MCF 10A (cell line): ENCODE results near the gene PSMA8. TPM values are rescaled to one million over a fixed set of nuclear protein-coding genes. Genes with fewer than 3 reads are reported as not detected.

Source experiments
- BruUV-seq: library from RNA; stranded (reverse); fragments of 400-500 nt; replicated peaks from 2 replicates; lab custom pipeline; 2021; lab: Mats Ljungman, UMichigan
- CTCF ChIA-PET: fragments of 300-600 bp; sonication (Branson Sonifier 250); formaldehyde crosslinking; extraction: SDS; loops from one replicate; lab custom pipeline; 2021; ENCODE audit warnings: antibody characterized with exemption, inconsistent platforms; lab: Yijun Ruan, JAX
- POLR2A ChIA-PET: fragments of 300-600, 350-650 bp; sonication (Branson Sonifier 250); formaldehyde crosslinking; extraction: SDS; loops from one replicate; lab custom pipeline; 2020; ENCODE audit warnings: antibody characterized with exemption, inconsistent platforms; lab: Yijun Ruan, JAX
- DNase-seq: peaks from one replicate; pipeline ENCODE4 v3.0.0-alpha.2; 2018; ENCODE audit not compliant: unreplicated experiment
- H3K27ac Mint-ChIP-seq: one replicate; pipeline ENCODE4 v1.8.0; 2022; ENCODE audit warnings: mild to moderate bottlenecking, low read depth, mixed read lengths; ENCODE audit not compliant: unreplicated experiment
- H3K27me3 Mint-ChIP-seq: one replicate; pipeline ENCODE4 v1.8.0; 2022; ENCODE audit warnings: mixed read lengths; ENCODE audit not compliant: insufficient read depth, unreplicated experiment
- H3K36me3 Mint-ChIP-seq: one replicate; pipeline ENCODE4 v1.8.0; 2022; ENCODE audit warnings: mild to moderate bottlenecking, moderate library complexity, mixed read lengths; ENCODE audit not compliant: insufficient read depth, unreplicated experiment
- H3K4me1 Mint-ChIP-seq: one replicate; pipeline ENCODE4 v1.8.0; 2022; ENCODE audit warnings: mixed read lengths; ENCODE audit not compliant: insufficient read depth, unreplicated experiment
- H3K4me3 Mint-ChIP-seq: one replicate; pipeline ENCODE4 v1.8.0; 2022; ENCODE audit warnings: mild to moderate bottlenecking, moderate library complexity, mixed read lengths; ENCODE audit not compliant: unreplicated experiment
- H3K9me3 Mint-ChIP-seq: one replicate; pipeline ENCODE4 v1.8.0; 2022; ENCODE audit warnings: mixed read lengths; ENCODE audit not compliant: unreplicated experiment
- intact Hi-C: fragments of 100-400 bp; cut with micrococcal nuclease; formaldehyde crosslinking; loops from 2 replicates; pipeline ENCODE4 v1.14.1; 2022
- total RNA-seq: library from RNA; stranded (reverse); gene quantifications from 2 replicates; pipeline ENCODE4 v1.2.3, GENCODE V29; 2022
- TF ChIP-seq, protein P1 (sequence below): fragments of 200-600 bp; IDR thresholded peaks from one replicate; pipeline ENCODE4 v1.8.0; 2022; ENCODE audit warnings: antibody characterized with exemption, mild to moderate bottlenecking; ENCODE audit not compliant: unreplicated experiment

PSMA8 gene
- total RNA-seq, 1 experiment from 2014 or later = not detected

DNA sequence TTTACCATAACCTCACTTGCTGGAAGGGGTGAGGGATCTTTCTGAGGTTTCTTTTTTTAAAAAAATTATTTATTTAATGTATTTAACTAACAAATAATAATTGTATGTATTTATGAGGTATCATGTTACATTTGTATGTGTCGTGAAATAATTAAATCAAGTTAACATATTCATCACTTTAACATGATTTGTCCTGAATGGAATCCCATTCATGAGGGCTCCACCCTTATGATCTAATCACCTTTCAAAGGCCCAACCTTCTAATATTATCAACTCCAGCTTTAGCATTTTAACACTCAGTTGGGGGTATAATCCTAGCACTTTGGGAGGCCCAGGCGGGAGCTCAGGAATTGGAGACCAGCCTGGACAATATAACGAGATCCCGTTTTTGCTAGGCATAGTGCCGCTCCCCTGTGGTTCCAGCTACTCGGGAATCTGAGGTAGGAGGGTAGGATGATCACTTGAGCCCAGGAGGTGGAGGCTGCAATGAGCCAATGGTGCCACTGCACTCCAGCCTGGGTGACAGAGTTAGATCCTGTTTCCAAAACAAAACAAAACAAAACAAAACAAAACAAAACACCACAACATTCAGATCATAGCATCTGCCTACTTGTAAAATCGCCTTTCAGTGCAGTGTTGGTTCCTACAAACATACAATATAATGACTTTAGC is 91.5 kb downstream of the PSMA8 start:
- intact Hi-C loops = loop anchor here (5.0 kb wide), 1 partner anchor 42 kb away; no protein-coding TSS in a partner anchor
- CTCF ChIA-PET = interaction anchor here (0.6 to 0.7 kb wide), 2 partner anchors 117 to 314 kb away, joined by 3 to 4 read pairs; no protein-coding TSS in a partner anchor
- H3K36me3 Mint-ChIP-seq = peaks cover 7% of the 10 kb centered on the region
- H3K9me3 Mint-ChIP-seq = no peaks in the 10 kb centered on the region
- H3K27ac Mint-ChIP-seq = peak overlapping the region; percentile 99
- POLR2A ChIA-PET = interaction anchor here (0.6 to 3.5 kb wide), 7 partner anchors 16 to 479 kb away, joined by 3 to 28 read pairs (median 4); partner anchors contain the start of gene SS18
- H3K27me3 Mint-ChIP-seq = peaks cover 12% of the 10 kb centered on the region
- BruUV-seq = no TSS peak
- H3K4me3 Mint-ChIP-seq = peak overlapping the region; percentile 93
- no peak for DNase-seq
- TF ChIP-seq, protein P1, sequence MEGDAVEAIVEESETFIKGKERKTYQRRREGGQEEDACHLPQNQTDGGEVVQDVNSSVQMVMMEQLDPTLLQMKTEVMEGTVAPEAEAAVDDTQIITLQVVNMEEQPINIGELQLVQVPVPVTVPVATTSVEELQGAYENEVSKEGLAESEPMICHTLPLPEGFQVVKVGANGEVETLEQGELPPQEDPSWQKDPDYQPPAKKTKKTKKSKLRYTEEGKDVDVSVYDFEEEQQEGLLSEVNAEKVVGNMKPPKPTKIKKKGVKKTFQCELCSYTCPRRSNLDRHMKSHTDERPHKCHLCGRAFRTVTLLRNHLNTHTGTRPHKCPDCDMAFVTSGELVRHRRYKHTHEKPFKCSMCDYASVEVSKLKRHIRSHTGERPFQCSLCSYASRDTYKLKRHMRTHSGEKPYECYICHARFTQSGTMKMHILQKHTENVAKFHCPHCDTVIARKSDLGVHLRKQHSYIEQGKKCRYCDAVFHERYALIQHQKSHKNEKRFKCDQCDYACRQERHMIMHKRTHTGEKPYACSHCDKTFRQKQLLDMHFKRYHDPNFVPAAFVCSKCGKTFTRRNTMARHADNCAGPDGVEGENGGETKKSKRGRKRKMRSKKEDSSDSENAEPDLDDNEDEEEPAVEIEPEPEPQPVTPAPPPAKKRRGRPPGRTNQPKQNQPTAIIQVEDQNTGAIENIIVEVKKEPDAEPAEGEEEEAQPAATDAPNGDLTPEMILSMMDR = no peak
- peaks cover 17% of the 10 kb centered on the region for H3K4me1 Mint-ChIP-seq

DNA sequence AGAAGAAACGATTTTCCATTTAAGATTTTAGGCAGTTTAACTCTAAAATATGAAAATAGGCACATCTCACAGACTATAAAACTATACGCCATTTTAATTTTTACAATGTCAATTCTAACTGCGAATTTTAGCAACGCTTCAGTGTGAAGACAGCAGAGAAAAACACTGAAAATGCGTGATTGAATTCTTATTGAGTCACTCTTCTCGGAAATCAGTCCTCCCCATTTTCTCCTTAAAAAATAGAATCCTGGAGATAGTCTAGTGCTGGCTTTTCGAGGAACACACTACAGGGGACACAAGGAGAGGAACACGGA is 92.2 kb downstream of the PSMA8 start:
- TF ChIP-seq, protein P1 = no peak
- no peak for DNase-seq
- Mint-ChIP-seq H3K27me3 (peaks cover 12% of the 10 kb centered on the region), H3K4me1 (peaks cover 17% of the 10 kb centered on the region), H3K36me3 (peaks cover 7% of the 10 kb centered on the region), H3K4me3 (peak overlapping the region; percentile 93), H3K27ac (peak overlapping the region; percentile 99), H3K9me3 (no peaks in the 10 kb centered on the region)
- intact Hi-C loops = loop anchor here (2.0 to 5.0 kb wide), 2 partner anchors 41 to 137 kb away; no protein-coding TSS in a partner anchor
- TSS peak; percentile 93 for BruUV-seq
- ChIA-PET CTCF (interaction anchor here (0.7 kb wide), 1 partner anchor 313 kb away, joined by 3 read pairs; no protein-coding TSS in a partner anchor), POLR2A (interaction anchor here (0.9 to 3.5 kb wide), 12 partner anchors 8 to 214 kb away, joined by 3 to 28 read pairs (median 4); partner anchors contain the start of gene SS18)

DNA sequence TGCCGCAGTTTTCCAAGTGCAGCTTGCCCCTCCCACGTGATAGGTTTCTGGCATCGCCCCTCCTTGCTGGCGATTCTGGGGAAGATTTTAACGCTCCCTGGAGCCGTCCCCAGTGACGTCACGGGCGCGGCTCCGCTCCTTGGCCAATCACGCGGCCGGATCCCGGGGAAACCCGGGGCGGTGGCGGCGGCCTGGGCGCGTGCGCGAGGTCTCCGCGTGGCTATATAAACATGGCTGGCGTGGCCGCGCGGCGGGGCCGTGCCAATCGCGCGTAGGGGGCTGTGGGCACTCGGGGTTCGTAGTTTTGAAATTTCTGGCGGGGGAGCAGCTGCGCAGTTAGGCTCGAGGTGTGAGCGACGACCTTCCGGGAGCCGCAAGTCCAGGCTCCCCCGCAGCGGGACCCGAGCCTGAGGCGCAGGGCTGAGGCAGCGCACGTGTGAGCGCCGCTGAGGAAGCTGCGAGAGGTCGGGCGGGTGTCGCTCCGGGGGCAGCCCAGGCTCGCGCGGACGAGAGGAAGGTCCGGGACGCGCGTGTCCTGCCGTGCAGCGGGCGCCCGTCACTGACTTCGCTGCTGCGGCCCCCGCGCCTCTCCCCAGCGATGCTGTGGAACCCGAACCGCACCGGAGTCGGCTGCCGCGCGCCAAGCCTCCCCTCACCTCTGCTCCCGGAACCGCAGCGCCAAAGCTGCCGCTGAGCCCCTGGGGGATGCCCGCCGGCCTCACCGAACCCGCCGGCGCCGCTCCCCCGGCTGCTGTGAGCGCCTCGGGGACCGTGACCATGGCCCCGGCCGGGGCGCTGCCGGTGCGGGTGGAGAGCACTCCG is 92.8 kb downstream of the PSMA8 start, which contains the start of gene TAF4B:
Gene TAF4B, plus strand, starts transcription at position 217 of the 822 bp plus-strand sequence. Its CDS starts 489 bp downstream, at position 706.
- intact Hi-C loops = loop anchor here (2.0 to 5.0 kb wide), 2 partner anchors 41 to 138 kb away; no protein-coding TSS in a partner anchor
- peaks cover 11% of the 10 kb centered on the region for H3K27me3 Mint-ChIP-seq
- BruUV-seq = no TSS peak
- peaks cover 7% of the 10 kb centered on the region for H3K36me3 Mint-ChIP-seq
- H3K4me3 Mint-ChIP-seq = peak within 1 kb of the TSS; percentile 93
- TF ChIP-seq, protein P1 = no peak
- H3K9me3 Mint-ChIP-seq = no peaks in the 10 kb centered on the region
- DNase-seq = peak; percentile 94
- ChIA-PET CTCF (interaction anchor here (0.6 kb wide), 1 partner anchor 281 kb away, joined by 3 read pairs; no protein-coding TSS in a partner anchor), POLR2A (interaction anchor here (0.6 to 3.5 kb wide), 13 partner anchors 8 to 214 kb away, joined by 3 to 28 read pairs (median 3); partner anchors contain the start of gene SS18)
- H3K4me1 Mint-ChIP-seq = peaks cover 17% of the 10 kb centered on the region
- peak within 1 kb of the TSS; percentile 99 for H3K27ac Mint-ChIP-seq
